ENCODE measurements around the gene SUFU.

- TF ChIP-seq MLX (CRISPR knock-in tag; IDR thresholded peaks at IDR 0.05) = no peak
- TF ChIP-seq USF2 (CRISPR knock-in tag; IDR thresholded peaks at IDR 0.05) = no peak
- TF ChIP-seq, protein P1, sequence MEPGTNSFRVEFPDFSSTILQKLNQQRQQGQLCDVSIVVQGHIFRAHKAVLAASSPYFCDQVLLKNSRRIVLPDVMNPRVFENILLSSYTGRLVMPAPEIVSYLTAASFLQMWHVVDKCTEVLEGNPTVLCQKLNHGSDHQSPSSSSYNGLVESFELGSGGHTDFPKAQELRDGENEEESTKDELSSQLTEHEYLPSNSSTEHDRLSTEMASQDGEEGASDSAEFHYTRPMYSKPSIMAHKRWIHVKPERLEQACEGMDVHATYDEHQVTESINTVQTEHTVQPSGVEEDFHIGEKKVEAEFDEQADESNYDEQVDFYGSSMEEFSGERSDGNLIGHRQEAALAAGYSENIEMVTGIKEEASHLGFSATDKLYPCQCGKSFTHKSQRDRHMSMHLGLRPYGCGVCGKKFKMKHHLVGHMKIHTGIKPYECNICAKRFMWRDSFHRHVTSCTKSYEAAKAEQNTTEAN (CRISPR knock-in tag; IDR thresholded peaks at IDR 0.05) = no peak
- TF ChIP-seq CTCF (IDR thresholded peaks at IDR 0.05) = no peak
- TF ChIP-seq SMAD3 (CRISPR knock-in tag; IDR thresholded peaks at IDR 0.05; ENCODE audit: borderline replicate concordance) = no peak
Measured at GRCh38 chr10:102675011-102675665, 171.4 kb downstream of the SUFU start.
